ENCODE measurements around the gene TSPAN4. TPM values are rescaled to one million over a fixed set of nuclear protein-coding genes. Genes with fewer than 3 reads are reported as not detected.

Gene TSPAN4
- total and polyA plus RNA-seq, 2 of the 13 experiments (the other 11 are each of a cell fraction or from before 2014, with no cell fraction given) = 31.7 to 68.3 TPM

DNA sequence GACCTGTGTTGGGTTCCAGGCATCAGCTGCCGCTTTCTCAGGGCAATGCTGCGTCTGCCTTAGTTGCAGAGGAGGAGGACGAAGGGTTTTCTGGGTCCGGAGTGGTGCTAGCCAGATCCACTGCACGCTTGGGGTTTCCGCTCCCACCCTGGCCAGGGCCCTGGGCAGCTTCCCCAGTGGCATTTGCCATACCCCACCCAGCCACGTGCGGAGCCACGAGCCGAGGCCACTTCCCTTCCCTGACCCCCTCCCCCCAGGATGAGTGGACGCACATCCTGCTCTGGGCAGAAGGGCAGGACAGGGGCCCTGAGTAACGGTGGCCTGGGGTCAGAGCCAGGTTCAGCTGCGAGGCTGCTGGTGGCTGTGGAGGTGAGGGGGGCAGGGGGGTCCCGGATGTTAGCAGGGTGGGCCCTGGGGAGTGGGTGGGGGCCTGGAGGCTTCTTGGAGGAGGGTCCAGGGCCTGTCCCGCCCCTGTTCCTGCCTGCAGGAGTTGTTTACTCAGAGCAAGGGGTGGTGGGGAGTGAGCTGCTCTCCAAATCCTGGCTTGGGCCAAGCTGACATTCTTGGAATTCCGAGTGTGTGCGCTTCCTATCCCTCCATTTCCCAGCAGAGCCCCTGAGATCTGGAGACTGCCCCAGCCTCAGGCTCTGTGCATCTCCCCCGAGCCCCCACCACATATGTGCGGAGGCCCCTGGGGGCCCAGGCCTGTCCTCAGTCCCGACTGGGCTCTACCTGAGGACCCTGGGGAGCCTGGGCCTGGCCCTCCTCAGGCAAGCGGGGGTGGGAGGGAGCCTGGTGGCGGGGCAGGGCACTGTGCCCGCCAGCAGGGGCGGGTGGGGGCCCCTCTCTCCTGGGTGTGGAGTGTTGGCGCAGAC is 1.4 kb downstream of the TSPAN4 start (continued):
- no peak for TF ChIP-seq PAF1 (CRISPR knock-in tag; IDR thresholded peaks at IDR 0.05)
- TF ChIP-seq, protein P1, sequence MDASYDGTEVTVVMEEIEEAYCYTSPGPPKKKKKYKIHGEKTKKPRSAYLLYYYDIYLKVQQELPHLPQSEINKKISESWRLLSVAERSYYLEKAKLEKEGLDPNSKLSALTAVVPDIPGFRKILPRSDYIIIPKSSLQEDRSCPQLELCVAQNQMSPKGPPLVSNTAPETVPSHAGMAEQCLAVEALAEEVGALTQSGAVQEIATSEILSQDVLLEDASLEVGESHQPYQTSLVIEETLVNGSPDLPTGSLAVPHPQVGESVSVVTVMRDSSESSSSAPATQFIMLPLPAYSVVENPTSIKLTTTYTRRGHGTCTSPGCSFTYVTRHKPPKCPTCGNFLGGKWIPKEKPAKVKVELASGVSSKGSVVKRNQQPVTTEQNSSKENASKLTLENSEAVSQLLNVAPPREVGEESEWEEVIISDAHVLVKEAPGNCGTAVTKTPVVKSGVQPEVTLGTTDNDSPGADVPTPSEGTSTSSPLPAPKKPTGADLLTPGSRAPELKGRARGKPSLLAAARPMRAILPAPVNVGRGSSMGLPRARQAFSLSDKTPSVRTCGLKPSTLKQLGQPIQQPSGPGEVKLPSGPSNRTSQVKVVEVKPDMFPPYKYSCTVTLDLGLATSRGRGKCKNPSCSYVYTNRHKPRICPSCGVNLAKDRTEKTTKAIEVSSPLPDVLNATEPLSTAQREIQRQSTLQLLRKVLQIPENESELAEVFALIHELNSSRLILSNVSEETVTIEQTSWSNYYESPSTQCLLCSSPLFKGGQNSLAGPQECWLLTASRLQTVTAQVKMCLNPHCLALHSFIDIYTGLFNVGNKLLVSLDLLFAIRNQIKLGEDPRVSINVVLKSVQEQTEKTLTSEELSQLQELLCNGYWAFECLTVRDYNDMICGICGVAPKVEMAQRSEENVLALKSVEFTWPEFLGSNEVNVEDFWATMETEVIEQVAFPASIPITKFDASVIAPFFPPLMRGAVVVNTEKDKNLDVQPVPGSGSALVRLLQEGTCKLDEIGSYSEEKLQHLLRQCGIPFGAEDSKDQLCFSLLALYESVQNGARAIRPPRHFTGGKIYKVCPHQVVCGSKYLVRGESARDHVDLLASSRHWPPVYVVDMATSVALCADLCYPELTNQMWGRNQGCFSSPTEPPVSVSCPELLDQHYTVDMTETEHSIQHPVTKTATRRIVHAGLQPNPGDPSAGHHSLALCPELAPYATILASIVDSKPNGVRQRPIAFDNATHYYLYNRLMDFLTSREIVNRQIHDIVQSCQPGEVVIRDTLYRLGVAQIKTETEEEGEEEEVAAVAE (CRISPR knock-in tag; IDR thresholded peaks at IDR 0.05; ENCODE audit: borderline replicate concordance) = no peak
- TF ChIP-seq, protein P2, sequence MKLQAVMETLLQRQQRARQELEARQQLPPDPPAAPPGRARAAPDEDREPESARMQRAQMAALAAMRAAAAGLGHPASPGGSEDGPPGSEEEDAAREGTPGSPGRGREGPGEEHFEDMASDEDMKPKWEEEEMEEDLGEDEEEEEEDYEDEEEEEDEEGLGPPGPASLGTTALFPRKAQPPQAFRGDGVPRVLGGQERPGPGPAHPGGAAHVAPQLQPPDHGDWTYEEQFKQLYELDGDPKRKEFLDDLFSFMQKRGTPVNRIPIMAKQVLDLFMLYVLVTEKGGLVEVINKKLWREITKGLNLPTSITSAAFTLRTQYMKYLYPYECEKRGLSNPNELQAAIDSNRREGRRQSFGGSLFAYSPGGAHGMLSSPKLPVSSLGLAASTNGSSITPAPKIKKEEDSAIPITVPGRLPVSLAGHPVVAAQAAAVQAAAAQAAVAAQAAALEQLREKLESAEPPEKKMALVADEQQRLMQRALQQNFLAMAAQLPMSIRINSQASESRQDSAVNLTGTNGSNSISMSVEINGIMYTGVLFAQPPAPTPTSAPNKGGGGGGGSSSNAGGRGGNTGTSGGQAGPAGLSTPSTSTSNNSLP (IDR thresholded peaks at IDR 0.05; ENCODE audit: low read depth, low read length) = no peak
- no peak for TF ChIP-seq ZEB1 (IDR thresholded peaks at IDR 0.05; ENCODE audit: insufficient replicate concordance, low read depth)
- no peak; the same call in 1 of the 2 replicates for TF ChIP-seq SNAPC2 (CRISPR knock-in tag; IDR thresholded peaks at IDR 0.05)
- 0 out of 2 replicates have a peak, but pooled peaks have one; percentile 65 for TF ChIP-seq ZNF709 (CRISPR knock-in tag; IDR thresholded peaks at IDR 0.05)
- peak; percentile 53; the same call in 1 of the 2 replicates for TF ChIP-seq GFI1 (CRISPR knock-in tag; IDR thresholded peaks at IDR 0.05; ENCODE audit: borderline replicate concordance)
- TF ChIP-seq JUND (CRISPR knock-in tag; IDR thresholded peaks at IDR 0.05) = peak; percentile 74
- TF ChIP-seq, protein P3, sequence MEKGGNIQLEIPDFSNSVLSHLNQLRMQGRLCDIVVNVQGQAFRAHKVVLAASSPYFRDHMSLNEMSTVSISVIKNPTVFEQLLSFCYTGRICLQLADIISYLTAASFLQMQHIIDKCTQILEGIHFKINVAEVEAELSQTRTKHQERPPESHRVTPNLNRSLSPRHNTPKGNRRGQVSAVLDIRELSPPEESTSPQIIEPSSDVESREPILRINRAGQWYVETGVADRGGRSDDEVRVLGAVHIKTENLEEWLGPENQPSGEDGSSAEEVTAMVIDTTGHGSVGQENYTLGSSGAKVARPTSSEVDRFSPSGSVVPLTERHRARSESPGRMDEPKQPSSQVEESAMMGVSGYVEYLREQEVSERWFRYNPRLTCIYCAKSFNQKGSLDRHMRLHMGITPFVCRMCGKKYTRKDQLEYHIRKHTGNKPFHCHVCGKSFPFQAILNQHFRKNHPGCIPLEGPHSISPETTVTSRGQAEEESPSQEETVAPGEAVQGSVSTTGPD (CRISPR knock-in tag; IDR thresholded peaks at IDR 0.05) = no peak
- TF ChIP-seq, protein P4, sequence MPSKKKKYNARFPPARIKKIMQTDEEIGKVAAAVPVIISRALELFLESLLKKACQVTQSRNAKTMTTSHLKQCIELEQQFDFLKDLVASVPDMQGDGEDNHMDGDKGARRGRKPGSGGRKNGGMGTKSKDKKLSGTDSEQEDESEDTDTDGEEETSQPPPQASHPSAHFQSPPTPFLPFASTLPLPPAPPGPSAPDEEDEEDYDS (CRISPR knock-in tag; IDR thresholded peaks at IDR 0.05) = peak; percentile 56; the same call in 1 of the 2 replicates
- no peak for TF ChIP-seq NKX3-1 (CRISPR knock-in tag; IDR thresholded peaks at IDR 0.05)
- no peak for TF ChIP-seq ZNF484 (CRISPR knock-in tag; IDR thresholded peaks at IDR 0.05; ENCODE audit: borderline replicate concordance, low read depth)
- TF ChIP-seq IRX3 (CRISPR knock-in tag; IDR thresholded peaks at IDR 0.05; ENCODE audit: borderline replicate concordance, low read depth) = no peak
- TF ChIP-seq, protein P5, sequence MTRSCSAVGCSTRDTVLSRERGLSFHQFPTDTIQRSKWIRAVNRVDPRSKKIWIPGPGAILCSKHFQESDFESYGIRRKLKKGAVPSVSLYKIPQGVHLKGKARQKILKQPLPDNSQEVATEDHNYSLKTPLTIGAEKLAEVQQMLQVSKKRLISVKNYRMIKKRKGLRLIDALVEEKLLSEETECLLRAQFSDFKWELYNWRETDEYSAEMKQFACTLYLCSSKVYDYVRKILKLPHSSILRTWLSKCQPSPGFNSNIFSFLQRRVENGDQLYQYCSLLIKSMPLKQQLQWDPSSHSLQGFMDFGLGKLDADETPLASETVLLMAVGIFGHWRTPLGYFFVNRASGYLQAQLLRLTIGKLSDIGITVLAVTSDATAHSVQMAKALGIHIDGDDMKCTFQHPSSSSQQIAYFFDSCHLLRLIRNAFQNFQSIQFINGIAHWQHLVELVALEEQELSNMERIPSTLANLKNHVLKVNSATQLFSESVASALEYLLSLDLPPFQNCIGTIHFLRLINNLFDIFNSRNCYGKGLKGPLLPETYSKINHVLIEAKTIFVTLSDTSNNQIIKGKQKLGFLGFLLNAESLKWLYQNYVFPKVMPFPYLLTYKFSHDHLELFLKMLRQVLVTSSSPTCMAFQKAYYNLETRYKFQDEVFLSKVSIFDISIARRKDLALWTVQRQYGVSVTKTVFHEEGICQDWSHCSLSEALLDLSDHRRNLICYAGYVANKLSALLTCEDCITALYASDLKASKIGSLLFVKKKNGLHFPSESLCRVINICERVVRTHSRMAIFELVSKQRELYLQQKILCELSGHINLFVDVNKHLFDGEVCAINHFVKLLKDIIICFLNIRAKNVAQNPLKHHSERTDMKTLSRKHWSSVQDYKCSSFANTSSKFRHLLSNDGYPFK (CRISPR knock-in tag; IDR thresholded peaks at IDR 0.05; ENCODE audit: borderline replicate concordance) = 0 out of 2 replicates have a peak, but pooled peaks have one; percentile 36
- no peak for TF ChIP-seq ZNF777 (CRISPR knock-in tag; IDR thresholded peaks at IDR 0.05)
- no peak for TF ChIP-seq SP140L (CRISPR knock-in tag; IDR thresholded peaks at IDR 0.05; ENCODE audit: borderline replicate concordance)
- TF ChIP-seq GPN1 (CRISPR knock-in tag; IDR thresholded peaks at IDR 0.05; ENCODE audit: borderline replicate concordance) = peak; percentile 47; the same call in 1 of the 2 replicates
- peak; percentile 41; the same call in 1 of the 2 replicates for TF ChIP-seq ZNF792 (CRISPR knock-in tag; IDR thresholded peaks at IDR 0.05)
